ENCODE results near the gene CACNA1C.

CACNA1C gene

DNA sequence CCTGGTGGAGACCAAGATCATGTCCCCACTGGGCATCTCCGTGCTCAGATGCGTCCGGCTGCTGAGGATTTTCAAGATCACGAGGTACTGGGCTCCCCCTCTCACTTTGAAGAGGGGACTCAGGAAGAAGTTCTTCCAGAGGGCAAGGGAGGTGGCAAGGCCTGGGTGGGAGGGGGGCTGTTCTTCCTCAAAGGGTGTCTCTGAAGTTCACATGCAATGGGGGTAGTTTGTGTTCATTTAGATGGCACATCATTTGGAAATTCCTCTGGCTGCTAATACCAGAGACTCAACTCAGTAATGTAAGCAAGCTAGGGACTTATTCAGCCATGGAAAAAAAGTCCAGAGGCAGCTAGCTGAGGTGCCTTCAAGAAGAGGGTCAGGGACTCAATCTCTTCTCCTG, 514.9 kb downstream of the CACNA1C start:
- DNase-seq (ENCODE audit: low spot score), result no peak
- FAIRE-seq, result no peak

DNA sequence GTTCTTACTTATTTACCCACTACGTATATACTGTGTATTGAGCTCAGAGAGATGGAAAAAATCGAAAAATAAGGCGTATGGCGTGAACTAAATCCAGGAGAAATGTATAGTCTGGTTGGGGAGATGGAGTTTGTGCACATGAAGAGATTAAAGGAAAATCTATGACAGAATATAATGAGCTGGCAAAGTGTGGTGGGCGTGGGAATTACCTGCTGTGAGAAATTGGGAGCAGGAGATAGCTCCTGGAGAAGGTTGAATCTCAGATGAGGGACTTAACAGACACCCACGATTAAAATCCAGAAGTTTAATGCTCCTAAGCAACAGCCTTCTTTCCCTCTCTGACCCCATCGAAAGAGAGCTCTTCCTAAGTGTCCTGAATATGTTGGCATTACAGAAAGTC, 517.8 kb downstream of the CACNA1C start:
- no peak for DNase-seq (ENCODE audit: low spot score)

DNA sequence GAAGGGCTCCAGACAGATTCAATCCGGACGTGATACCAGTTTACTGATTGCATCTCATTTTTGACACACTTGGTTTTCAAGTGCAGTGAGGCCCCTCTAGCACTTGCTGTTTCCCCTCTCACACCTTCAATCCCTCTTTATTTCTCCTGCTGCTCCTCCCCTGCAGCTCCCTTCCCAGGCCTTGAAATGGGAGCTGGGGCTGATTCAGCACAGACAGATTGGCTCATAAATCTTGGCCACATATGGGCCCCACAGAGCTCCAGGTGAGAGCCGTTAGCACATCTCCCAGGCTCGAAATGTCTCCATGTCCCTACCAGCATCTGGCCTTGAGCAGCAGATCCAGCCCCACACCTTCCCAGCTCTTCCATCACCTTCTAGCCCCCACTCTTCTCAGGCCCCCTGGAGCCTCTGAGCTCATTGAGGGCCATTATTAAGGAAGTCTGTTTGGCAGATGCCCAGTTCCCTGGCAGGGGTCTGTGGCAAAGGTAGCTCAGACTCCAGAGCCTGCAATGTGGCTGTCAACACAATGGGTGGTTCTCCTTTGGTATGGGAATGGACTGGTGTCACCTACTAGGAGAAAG, 521.7 kb downstream of the CACNA1C start:
- FAIRE-seq, result no peak
- no peak for DNase-seq (ENCODE audit: low spot score)

More for the DNA sequence above, 517.8 kb downstream of the CACNA1C start:
- FAIRE-seq, result no peak

DNA sequence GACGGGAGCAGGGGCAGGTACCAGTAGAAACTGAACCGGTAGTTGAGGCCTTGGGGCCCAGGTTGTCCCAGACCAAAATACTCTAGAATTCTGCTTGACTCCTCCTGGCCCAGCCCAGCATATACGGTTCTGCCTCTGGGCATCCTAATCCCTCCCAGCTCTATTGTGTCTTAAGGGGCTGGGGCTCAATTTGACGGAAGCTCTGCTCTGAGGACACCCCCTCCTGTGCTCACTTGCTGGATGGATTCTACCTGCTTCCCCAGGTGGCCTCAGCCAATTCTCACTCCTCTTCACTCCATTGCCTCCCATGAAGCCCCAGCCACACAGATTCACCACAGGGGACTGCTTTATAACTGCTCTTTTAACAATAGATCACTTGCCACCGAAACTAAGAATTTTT, 522.5 kb downstream of the CACNA1C start:
- DNase-seq (ENCODE audit: low spot score), result no peak
- FAIRE-seq, result no peak

DNA sequence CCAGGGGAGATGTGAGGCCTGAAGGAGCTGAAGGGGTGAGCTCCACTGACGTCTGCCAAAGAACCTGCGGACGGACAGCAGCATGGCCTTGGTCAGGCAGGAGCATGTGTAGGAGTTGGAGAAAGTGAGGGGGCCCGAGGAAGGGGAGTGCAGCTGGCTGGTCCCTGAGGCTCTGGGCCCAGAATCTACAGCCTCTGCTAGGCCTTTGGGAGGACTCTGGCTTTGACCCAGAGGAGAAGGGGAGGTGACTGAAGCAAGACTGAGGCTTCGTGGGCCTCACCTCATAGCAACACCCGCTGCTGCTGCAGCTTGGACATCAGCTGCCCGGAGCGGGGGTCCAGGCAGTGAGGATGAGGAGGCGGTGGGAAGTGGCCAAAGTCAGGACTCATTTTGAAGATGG, 525.4 kb downstream of the CACNA1C start:
- no peak for DNase-seq (ENCODE audit: low spot score)
- no peak for FAIRE-seq

DNA sequence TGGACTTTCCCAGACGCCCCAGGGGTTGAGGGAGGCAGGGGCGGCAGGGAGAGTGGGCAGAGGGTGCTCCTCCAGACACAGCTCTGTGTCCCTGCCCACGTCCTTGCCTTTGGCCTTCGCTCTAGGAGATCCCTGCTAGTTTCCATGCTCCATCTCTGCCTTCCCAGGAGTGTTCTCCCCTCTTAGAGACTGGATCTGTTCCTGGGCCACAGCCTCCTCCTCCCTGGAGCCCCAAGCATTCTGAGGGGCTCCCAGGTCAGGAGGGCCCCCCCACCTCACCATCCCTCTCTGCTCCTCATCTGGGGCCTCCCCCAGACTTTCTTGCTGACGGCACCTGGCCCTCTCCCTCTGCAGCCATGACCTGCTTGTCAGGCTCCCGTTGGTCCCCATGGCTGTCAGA, 526.0 kb downstream of the CACNA1C start:
- DNase-seq (ENCODE audit: low spot score), result no peak
- FAIRE-seq, result no peak

DNA sequence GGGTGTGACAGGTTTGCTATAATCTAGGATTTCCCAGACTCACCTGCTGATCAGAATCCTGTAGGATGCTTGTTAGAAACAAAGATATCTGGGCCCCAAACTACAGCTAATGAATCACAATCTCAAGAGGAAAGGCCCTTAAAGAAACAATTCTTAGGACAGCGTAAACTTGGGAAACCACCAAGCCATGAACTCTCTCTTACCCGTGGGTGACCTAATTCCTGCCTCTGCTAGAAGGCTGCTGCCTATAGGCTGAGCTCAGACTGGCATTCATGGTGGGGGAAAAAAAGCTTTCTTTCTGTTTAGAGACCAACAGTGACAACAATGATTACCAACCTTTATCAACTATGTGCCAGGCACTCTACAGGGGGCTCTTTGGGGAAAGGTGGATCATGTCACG, 528.0 kb downstream of the CACNA1C start:
- DNase-seq (ENCODE audit: low spot score), result no peak
- no peak for FAIRE-seq

DNA sequence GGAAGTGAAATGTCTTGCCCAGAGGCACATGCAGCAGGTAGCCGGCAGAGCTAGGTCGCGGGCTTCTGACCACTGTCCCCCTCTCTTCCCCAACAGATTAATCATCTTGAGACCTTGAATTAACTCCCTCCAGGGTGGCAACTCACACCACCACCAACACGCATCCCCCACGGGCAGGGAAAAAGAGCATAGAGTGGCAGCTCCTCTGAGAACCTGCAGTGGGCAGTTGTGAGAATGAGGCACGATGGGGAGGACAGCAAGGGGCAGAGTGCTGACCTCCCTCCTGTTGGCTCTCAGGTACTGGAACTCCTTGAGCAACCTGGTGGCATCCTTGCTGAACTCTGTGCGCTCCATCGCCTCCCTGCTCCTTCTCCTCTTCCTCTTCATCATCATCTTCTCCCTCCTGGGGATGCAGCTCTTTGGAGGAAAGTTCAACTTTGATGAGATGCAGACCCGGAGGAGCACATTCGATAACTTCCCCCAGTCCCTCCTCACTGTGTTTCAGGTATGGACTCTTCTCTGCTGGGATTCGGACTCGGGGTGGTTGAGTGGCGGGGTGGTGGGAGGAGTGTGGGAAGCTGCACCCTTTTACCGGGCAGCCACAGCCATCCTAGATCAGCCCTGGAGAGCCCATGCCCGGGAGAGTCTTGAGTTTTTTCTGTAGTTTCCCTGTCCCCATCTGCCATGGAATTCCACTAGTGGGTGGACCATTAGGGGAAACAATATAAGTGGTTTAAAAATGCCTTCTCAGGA, 528.7 kb downstream of the CACNA1C start:
- FAIRE-seq (no peak), DNase-seq (ENCODE audit: low spot score) (no peak)

DNA sequence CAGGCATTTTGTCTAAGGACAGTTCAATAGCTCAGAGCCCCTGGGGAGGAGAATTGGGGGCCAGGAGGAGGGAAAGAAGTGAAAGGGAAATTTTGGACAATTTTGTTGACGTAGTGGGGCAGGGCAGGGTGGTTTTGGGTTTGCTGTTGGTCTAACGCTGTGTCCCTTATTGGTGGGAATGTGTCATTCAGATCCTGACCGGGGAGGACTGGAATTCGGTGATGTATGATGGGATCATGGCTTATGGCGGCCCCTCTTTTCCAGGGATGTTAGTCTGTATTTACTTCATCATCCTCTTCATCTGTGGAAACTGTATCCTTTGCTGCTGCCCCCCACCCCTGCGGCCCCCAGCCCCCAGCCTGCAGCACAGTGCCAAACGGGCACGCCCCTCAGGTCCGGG, 529.8 kb downstream of the CACNA1C start:
- FAIRE-seq (no peak), DNase-seq (ENCODE audit: low spot score) (no peak)

DNA sequence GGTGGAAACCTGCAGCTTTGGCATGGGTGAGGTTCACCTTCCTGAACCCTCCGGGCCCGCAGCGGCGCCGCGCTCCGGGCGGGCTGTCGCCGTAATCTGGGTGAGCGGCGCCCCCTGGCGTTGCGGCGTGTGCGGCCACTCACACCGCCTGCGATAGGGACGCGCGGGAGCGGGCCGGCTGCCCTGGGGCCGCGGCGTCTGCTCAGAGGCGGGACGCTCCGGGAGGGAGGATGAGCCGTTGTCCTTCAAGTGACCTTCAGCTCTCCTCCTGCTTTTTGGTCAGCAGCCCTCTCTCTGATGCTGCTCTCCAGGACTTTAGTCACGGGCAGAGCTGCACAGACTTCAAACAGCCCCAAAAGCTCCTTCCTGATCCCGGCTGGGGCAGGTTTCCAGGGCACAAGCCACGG, 530.3 kb downstream of the CACNA1C start:
- DNase-seq (ENCODE audit: low spot score), result no peak
- no peak for FAIRE-seq

DNA sequence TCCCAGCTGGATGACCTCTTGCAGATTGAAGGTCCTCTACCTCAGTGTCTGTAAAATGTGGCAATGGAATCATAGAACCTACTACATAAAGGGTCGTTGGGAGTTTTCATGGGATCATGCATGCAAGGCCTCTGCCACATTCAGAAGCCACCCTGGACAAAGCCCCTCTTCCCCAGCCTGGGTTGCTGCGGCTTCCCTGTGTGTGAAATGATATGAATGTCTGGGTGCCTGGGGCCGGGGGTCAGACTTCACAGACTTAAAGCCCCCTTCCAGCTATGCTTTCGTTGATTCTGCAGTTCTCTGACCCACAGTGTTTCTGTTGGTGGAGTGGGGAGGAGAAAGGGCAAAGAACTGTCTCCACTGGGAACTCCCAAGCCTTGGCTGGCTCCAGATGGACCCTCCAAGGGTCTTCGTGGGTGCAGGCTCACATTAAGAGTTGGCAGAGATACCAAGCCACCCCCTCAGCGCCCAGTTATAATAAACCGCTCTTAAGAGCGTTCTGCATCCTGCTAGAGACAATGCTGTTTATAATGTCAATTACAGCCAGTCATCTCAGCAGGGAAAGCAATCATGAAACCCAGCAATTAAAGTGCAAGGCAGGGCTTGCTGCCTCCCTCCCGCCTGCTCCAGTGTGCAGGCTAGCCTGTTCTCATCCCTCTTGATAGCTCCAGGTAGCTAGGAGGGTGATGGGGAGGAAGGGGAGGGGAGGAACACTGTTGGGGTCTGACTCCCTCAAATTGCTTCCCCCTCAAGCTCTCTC, 531.0 kb downstream of the CACNA1C start:
- DNase-seq (ENCODE audit: low spot score) (no peak), FAIRE-seq (no peak)

DNA sequence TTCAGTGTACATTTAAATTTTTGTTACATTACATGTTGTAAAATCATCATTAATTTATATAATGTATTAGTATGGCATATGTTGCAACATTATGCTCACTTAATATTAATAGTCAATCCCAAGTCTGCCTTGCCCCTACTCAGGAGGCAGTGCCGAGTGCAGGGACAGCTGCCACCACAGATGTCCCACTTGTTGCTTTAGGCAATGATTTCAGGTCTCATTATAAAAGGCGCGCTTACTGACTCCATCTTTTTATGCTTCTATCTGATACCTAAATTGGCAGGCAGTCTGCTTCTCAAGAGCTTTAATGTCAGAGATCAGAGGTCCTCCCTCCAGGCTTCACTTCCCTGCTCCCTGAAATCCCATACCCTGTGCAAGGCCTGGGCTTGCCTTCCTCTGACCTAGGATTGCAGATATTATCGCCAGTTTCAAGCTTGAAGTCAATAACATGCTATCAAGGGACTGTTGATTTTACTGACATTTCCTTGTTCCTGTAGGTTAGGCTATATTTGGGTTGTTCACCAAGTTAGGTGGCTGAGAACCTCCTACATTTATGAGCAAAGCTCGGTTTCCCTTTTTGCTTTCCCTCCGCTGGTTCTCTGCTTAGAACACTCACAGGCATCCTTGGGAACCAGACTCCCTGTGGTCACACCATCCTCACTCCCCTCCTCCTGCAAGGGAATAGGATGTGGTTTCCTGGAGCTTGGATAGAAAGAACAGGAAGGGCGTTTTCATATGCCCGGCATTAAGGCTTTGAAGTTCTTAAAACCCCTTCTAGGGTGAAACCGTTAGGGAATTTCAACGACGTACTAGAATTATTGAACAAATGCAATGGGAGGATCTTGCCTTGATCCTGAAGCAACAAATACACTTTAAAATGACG, 533.6 kb downstream of the CACNA1C start:
- FAIRE-seq, result no peak
- DNase-seq (ENCODE audit: low spot score), result no peak

DNA sequence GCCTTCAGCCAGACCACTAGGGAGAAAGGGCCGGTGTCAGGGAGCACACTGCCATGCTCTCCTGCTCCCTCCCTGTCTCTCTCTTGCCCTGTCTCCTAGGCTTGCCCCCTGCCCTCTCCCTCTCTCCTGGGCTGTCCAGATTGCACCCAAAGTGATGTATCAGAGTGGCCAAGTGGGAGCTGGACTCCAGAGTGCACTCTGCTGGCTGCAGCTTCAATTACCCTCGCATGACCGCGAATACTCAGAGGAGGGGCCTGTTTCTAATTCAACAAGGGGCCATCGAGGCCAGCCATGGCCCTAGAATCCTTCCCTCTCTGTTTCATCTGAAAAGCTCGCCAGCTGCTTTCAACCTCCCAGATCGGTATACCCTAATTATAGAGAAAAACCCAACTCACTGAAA, 535.6 kb downstream of the CACNA1C start:
- FAIRE-seq, result no peak

DNA sequence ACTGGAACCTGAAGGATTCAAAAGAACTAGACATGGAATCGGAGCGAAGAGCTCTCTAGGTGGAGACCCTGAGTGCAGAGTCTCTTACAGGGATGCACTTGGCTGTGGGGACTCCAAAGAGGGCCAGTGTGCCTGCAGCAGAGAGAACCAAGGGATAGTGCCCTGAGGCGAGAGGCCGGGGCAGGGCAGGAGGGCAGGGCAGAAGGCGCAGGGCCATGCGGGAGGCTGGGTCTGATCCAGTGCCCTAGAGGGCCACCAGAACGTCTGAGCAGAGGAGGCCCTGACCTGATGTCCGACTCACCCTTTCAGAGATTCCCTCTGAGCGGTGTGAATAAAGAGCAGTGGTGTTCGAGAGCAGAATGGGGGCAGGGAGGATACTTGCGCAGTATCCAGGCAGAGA, 536.6 kb downstream of the CACNA1C start:
- FAIRE-seq, result no peak
- no peak for DNase-seq (ENCODE audit: low spot score)

More for the DNA sequence above, 535.6 kb downstream of the CACNA1C start:
- no peak for DNase-seq (ENCODE audit: low spot score)

DNA sequence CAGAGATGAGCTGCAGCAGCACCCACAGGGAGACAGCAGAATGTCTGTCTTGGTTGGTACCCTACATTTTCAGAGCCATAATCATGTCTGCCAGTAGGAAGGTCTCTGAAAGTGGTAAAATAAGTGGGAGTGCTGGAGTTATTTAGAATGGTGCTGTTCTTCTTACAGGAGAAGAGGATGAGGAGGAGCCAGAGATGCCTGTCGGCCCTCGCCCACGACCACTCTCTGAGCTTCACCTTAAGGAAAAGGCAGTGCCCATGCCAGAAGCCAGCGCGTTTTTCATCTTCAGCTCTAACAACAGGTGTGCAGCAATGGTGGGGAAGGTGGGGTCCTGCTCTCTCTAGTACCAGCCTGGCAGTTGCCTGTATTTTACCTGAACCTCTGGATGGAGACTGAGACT, 540.3 kb downstream of the CACNA1C start:
- no peak for FAIRE-seq
- no peak for DNase-seq (ENCODE audit: low spot score)

DNA sequence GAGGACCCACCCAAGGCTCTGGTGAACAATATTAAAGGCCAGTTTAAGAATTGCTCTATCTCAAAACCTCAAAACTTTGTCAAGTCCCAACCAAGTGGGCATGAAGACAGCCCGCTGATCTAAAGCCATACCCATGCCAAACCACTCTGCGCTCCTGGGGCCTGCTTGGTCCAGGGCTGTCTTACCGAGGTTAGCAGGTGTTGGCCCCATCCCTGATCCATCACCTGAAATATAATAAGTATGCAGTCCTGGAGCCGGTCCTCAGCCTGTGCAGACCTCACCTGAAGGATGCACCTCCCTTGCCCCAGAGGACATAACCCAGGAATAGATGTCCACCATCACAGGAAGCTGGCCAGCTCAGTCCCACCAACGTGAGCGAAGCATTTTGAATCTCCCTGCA, 543.7 kb downstream of the CACNA1C start:
- no peak for FAIRE-seq
- DNase-seq (ENCODE audit: low spot score), result no peak

DNA sequence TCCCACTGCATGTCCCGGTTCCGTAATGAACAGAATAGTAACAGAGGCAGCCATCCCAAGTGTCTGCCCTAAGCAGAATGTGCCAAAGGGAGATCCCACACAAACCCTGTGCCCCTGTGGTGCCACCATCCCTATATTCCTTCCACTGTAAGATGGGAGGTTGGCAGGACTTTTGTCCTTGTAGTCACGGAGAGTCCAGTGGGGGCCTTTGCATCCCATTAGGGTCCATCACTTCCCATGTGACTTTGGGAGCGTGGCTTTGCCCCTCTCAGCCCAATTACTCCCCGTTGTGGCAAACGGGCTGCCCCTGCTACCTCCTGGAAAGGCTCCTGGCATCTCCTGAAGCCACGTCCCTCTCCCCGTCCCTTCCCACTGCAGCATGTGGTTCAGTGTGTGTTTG, 552.5 kb downstream of the CACNA1C start:
- DNase-seq (ENCODE audit: low spot score), result no peak
- no peak for FAIRE-seq

DNA sequence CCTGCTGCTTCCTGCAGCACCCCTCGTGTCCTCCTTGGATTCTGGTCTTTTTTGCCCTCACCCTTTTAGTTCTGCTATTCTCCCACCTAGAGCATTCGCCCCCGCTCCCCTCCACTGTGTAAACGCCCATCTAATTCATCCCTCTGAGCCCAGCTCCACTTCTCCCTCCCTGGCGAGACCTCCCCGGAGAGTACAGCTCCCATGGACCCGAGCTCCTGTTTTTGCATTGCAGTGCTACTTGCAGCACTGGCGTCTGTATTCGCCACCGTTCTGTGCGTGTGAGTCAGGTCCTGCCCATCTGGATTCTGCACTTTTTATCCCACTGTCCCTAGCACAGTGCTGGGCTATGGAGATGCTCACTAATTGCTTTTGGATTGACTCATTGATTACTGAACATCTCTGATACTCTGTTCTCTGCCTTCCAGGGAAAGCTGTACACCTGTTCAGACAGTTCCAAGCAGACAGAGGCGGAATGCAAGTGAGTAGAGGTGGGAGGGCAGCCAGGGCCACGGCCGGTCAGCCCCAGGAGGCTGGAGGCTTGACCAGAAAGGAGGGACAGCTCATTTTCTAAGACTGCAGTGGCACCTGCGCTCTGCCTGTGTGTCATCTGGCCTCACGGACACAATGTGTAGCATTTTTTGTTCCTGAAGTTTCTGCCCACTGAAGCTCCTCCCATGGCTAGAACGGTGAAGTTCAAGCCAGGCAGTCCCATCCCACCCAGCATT, 553.6 kb downstream of the CACNA1C start:
- FAIRE-seq (no peak), DNase-seq (ENCODE audit: low spot score) (no peak)

DNA sequence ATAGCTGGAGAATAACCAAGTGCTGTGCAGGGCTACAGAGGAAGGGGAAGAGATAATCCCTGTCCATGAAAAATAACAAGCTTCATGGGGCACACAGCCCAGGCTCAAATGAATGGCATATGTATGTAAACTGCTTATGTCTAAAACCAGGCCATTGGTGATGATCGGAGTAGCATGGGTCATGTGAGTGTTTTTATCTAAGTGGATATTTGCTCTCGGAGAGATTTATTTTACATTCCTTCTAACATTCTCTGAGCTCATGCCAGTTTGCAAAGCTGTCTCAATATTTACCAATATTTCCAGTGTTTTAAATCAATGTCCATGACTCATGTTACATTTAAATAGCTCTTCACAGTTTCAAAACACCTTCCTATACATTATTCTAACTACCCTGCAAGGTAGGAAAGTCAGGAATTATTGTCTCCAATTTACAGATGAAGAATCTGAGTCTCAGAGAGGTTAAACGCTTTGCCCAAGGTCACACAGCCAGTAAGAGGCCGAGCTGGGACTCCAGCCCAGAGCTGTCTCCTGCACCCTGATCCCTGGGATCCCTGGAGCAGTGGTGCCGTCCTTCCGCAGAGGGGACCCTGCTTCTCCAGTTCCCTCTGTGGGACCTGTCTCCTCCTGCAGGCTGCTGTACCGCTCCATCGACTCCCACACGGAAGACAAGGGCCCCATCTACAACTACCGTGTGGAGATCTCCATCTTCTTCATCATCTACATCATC, 555.3 kb downstream of the CACNA1C start:
- DNase-seq (ENCODE audit: low spot score) (no peak), FAIRE-seq (no peak)

DNA sequence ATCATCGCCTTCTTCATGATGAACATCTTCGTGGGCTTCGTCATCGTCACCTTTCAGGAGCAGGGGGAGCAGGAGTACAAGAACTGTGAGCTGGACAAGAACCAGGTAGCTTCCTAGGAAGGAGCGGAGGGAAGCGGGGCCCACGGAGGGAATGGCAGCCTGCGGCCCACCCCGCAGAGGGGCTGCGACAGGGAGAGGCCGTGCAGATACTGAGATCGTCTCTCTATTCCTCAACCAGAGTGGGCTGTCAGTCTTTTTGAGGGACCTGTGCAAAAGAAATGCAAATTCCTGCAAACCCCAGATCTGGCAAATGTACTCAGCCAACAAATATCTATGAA, 555.8 kb downstream of the CACNA1C start:
- DNase-seq (ENCODE audit: low spot score) (no peak), FAIRE-seq (no peak)
